ENCODE results near the gene TIRAP.

TIRAP gene

DNA sequence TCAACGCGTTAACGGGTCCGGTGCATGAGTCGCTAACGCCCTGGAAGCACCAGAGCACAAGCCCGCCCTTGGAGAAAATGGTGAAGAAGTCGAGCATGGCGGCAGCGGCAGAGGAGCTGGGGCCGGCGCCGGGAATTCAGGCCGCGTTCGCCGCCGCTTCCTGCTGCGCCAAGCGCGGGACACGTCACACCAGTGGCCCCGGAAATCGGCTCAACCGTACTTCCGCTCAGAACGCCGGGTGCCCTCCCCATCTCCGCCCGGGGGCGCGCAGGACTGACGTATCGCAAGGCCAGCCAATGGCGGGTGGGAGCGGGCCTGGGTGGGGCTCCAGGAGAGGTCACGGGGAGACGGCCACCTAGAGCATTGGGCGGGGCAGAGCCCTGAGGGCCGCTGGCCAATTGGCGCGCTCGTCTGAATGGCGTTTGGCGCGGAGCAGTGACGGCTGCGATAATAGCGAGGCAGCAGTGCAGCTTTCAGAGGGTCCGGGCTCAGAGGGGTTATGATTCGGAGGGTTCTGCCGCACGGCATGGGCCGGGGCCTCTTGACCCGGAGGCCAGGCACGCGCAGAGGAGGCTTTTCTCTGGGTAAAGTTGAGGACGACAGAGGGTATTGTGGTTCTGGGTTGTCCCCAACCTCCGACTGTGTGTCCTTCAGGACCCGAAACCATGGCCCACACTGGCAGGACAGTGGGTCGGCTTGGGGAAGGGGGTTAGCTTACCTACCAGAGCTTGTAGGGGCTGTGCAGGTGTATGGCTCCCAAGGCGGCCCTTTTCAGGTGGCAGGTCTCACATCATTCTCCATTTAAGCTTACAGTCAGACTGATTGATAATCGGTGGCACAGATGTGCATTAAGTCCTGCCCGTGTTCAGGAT lies 13.9 kb upstream of the TIRAP start, which contains the start of the genes FOXRED1 and SRPRA (continued):
- no peak for TF ChIP-seq TSHZ2 (CRISPR knock-in tag; IDR thresholded peaks at IDR 0.05)
- TF ChIP-seq ZC3H10 (CRISPR knock-in tag; IDR thresholded peaks at IDR 0.05) = no peak
- TF ChIP-seq CSRNP3 (CRISPR knock-in tag; IDR thresholded peaks at IDR 0.05) = no peak
- no peak for TF ChIP-seq CSDC2 (CRISPR knock-in tag; IDR thresholded peaks at IDR 0.05)

DNA sequence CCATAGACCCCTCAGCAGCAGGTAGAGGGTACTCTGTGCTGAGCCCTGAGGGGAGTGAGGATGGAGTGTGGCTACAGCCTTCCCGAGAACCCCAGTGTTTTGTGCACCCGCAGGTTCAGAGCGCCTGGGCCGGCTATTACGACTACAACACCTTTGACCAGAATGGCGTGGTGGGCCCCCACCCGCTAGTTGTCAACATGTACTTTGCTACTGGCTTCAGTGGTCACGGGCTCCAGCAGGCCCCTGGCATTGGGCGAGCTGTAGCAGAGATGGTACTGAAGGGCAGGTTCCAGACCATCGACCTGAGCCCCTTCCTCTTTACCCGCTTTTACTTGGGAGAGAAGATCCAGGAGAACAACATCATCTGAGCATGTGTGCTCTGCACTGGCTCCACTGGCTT lies 5.6 kb upstream of the TIRAP start:
- TF ChIP-seq BACH2 (CRISPR knock-in tag; IDR thresholded peaks at IDR 0.05; ENCODE audit: borderline replicate concordance) (no peak), ZFP30 (CRISPR knock-in tag; IDR thresholded peaks at IDR 0.05) (no peak), TCF4 (CRISPR knock-in tag; IDR thresholded peaks at IDR 0.05; ENCODE audit: borderline replicate concordance) (no peak), PATZ1 (CRISPR knock-in tag; IDR thresholded peaks at IDR 0.05; ENCODE audit: borderline replicate concordance) (no peak), CSRNP3 (CRISPR knock-in tag; IDR thresholded peaks at IDR 0.05) (no peak)
- ATAC-seq = no peak

- no peak for ATAC-seq
Observed at GRCh38 chr11:126277780-126278179, 5.1 kb upstream of the TIRAP start.

More at GRCh38 chr11:126277780-126278179, 5.1 kb upstream of the TIRAP start:
- TF ChIP-seq PATZ1 (CRISPR knock-in tag; IDR thresholded peaks at IDR 0.05; ENCODE audit: borderline replicate concordance) (no peak), ESRRG (CRISPR knock-in tag; IDR thresholded peaks at IDR 0.05) (no peak), PPARA (CRISPR knock-in tag; IDR thresholded peaks at IDR 0.05; ENCODE audit: borderline replicate concordance) (no peak), TSHZ2 (CRISPR knock-in tag; IDR thresholded peaks at IDR 0.05) (no peak), CSDC2 (CRISPR knock-in tag; IDR thresholded peaks at IDR 0.05) (no peak), ZNF8 (CRISPR knock-in tag; IDR thresholded peaks at IDR 0.05) (no peak), TCF4 (CRISPR knock-in tag; IDR thresholded peaks at IDR 0.05; ENCODE audit: borderline replicate concordance) (no peak), SNAI2 (CRISPR knock-in tag; IDR thresholded peaks at IDR 0.05) (no peak), ISL1 (CRISPR knock-in tag; IDR thresholded peaks at IDR 0.05) (no peak), TOX (CRISPR knock-in tag; IDR thresholded peaks at IDR 0.05; ENCODE audit: borderline replicate concordance) (no peak)

All from SK-N-SH treated with all-trans-retinoic acid at 6 μM for 48 hours (cell line).